ENCODE measurements around the gene ZNRF4.
"Not testable (repeated sequence)": the region's sequence is repeated elsewhere in the genome, so short reads cannot be mapped to it uniquely, and the experiment has no call there.

Gene ZNRF4

DNA sequence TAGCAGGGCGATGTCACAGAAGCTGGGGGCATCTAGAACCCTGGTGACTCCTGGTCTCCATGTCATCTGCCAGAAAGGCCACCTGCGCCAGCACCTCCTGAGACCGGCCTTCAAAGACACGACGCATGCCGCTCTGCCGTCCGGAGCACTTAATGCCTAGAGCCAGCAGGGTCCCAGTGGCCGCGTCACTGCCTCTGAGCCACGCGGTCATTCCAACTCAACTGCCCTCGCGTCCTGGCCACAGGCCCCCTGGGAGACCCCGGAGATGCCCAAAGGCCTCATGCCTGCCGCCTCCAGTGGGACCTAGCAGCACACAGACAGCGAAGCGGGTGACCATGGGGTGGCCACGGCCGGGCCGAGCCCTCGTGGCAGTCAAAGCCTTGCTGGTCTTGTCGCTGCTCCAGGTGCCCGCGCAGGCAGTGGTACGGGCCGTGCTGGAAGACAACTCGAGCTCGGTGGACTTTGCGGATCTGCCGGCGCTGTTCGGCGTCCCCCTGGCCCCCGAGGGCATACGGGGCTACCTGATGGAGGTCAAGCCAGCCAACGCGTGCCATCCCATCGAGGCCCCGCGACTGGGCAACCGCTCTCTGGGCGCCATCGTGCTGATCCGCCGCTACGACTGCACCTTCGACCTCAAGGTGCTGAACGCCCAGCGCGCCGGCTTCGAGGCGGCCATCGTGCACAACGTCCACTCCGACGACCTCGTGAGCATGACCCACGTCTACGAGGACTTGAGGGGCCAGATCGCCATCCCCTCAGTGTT lies at the start of gene ZNRF4:
ZNRF4 (plus strand) TSS at position 51 of the 763 bp plus-strand sequence; CDS start at position 126, 75 bp downstream.
- no peak for DNase-seq

DNA sequence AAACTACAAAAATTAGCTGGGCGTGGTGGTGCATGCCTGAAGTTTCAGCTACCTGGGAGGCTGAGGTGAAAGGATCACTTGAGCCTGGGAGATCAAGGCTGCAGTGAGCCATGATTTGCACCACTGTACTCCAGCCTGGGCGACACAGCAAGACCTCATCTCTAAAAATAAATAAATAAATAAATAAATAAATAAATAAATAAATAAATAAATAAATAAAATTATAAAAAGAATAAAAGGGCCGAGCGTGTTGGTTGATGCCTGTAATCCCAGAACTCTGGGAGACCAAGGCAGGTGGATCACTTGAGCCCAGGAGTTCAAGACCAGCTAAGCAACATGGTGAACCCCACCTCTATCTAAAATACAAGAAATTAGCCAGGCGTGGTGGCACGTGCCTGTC lies 49.0 kb upstream of the ZNRF4 start:
- not testable (repeated sequence) for DNase-seq

- no peak for DNase-seq
These were observed 48.4 kb upstream of the ZNRF4 start for GRCh38 chr19:5406816-5407215.

DNA sequence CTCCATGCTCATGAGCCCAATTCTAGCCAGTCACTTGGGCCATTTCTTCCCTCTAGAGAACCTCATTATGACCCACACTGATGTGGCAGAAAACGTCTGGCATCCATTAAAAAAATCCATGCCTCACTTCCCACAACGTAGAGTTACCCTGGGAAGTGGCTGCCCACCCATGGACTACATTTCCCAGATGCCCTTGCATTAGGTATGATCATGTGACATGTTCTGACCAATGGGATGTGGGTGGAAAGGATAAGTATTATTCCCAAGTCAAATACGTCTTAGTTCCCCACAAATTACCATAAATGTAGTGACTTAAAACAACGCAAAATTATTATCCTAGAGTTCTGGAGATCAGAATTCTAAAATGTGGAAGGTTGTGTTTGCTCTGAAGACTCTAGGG lies 47.9 kb upstream of the ZNRF4 start:
- no peak for DNase-seq

- no peak for DNase-seq
These were observed 37.5 kb upstream of the ZNRF4 start for GRCh38 chr19:5417495-5418436.

DNA sequence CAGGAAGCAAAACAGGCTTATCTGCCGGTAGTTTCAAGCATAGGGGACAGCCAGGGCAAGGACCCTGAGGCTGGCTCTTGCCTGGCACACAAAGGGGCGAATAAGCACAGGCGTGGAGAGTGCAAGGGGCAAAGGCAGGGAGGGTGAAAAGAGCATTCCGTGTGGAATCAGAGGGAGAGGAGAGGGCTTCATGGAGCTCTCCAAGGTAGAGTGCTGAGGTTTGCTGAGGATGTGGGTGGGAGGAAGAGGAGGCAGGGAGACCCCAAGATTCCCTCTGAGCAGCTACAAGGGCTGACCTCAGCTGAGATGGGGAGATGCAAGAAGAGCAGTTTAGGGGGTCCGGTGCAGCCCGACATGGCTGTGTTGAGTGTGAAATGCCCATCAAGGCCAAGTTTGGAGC lies 36.5 kb upstream of the ZNRF4 start:
- DNase-seq, result no peak

DNA sequence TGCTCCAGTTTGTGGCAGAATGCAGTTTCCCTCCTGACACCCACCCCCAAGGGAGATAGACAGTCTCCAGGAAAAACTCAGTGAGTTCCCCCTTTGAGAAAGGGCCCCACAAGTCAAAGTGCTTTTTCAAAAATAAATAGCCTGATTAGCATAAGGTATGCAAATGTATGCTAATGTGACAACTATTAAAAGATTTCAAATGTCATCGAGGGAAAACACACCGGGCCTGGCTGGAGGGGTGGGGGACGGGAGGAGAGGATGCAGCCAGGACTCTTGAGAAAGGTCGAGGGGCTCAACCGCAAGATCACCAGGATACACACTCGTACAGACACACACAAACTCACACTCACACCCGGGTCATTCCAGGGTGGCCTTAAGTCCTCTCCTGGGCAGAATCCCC lies 34.3 kb upstream of the ZNRF4 start:
- DNase-seq, result no peak

DNA sequence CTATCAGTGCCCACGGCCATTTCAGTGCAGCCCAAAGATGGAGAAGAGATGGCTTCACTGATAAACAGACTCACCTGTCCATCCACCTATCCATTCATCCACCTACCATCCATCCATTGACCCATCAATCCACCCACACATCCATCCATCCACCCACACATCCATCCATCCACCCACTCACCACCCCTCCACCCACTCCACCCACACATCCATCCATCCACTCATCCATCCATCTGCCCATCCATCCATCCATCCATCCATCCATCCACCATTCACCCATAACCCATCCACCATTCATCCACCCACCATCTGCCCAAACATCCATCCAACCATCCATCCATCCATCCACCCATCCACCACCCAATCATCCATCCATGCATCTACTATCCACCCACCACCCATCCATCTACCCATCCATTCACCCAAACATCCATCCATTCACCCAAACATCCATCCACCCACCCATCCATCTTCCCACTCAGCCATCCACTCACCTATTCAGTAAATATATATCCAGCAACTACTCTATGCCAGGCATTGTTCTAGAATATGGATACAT lies 31.6 kb upstream of the ZNRF4 start:
- DNase-seq, result no peak

- no peak for DNase-seq
These were observed 30.8 kb upstream of the ZNRF4 start for GRCh38 chr19:5424192-5424973.

- DNase-seq, result no peak
These were observed 30.0 kb upstream of the ZNRF4 start for GRCh38 chr19:5425260-5425659.

DNA sequence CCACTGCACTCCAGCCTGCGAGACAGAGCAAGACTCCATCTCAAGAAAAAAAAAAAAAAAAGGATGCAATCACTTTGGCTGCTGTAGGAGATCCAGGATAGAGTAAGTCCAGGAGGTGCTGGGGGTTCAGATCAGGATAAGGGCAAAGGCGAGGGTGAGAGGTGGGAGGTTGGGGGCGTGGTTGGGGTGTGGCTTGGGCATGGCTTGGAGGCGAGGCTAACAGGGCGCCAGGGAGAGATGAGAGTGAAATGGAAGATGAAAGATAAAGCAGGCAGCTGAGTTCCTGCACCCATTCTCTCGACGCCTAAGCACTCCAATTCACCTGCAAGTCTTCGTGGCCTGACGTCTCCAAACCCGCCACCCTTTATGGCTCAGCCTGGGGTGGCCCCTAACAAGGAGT lies 25.0 kb upstream of the ZNRF4 start:
- DNase-seq, result no peak

GRCh38 chr19:5432687-5433086 lies 22.5 kb upstream of the ZNRF4 start:
- DNase-seq, result no peak

DNA sequence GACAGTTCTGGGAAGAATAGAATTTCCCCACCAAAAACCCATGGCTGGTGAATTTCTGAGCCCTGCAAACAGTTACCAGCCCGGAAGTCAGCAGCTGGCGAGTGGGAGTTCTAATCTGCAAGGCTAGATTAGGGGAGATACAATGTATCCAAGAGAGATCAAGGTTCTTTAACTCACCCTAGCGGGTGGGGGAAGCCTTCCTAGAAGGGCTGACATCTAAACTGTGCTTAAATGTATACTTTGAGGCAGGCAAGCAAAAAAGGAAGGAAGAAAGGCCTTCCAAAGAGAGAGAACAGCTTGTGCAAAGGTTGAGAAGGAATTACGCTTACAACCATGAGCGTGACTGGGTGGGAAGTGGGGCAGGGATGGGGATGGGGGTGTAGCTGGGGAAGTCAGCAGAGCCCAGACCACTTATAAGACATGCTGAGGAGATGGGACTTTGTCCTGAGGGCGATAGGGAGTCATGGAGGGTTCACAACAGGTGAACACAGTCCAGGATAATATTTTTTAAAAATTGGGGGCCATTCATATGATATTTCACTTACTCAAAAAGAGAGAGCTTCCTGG lies 20.8 kb upstream of the ZNRF4 start:
- no peak for DNase-seq

- no peak for DNase-seq
These were observed 20.1 kb upstream of the ZNRF4 start for GRCh38 chr19:5434970-5435641.

- no peak for DNase-seq
These were observed 19.6 kb upstream of the ZNRF4 start for GRCh38 chr19:5435642-5436017.

- DNase-seq, result no peak
These were observed 18.9 kb upstream of the ZNRF4 start for GRCh38 chr19:5436106-5436947.

GRCh38 chr19:5436948-5437306 lies 18.3 kb upstream of the ZNRF4 start:
- no peak for DNase-seq

DNA sequence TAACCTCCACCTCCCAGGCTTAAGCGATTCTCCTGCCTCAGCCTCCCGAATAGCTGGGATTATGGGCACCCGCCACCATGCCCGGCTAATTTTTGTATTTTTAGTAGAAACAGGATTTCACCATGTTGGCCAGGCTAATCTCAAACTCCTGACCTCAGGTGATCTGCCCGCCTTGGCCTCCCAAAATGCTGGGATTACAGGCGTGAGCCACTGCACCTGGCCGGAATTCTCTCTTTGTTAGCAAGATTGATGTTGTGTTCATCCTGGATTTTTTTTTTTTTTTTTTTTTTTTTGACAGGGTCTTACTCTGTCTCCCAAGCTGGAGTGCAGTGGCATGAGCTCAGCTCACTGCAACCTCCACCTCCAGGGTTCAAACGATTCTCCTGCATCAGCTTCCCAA lies 16.5 kb upstream of the ZNRF4 start:
- DNase-seq, result not testable (repeated sequence)

GRCh38 chr19:5439452-5439851 lies 15.8 kb upstream of the ZNRF4 start:
- no peak for DNase-seq

DNA sequence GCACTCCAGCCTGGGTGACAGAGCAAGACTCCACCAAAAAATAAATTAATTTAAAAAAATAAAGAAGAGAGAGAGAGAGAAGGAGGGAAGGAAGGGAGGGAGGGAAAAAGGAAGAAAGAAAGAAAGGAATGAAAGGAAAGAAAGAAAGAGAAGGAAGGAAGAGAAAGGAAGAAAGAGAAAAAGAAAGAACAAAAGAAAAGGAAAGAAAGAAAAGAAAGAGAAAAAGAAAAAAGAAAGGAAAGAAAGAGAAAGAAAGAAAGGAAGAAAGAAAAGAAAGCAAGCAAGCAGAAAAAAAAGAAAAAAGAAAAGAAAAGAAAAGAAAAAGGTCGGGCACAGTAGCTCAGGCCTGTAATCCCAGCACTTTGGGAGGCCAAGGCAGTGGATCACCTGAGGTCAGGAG lies 14.9 kb upstream of the ZNRF4 start:
- no peak for DNase-seq

DNA sequence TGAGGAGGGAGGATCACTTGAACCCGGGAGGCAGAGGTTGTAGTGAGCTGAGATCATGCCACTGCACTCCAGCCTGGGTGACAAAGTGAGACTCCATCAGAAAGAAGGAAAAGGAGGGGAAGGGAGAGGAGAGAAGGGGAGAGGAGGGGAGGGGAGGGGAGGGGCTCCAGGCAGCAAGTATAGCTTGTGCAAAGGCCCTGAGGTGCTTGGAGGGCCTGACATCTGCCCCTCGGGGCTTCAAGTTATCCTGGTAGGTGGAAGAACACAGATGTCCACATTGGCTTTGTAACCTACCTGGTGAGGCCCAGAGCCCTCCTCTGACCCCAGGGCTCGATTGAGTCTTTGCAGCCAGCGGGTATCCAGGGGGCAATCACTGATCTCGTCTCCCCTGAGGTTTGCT lies 11.5 kb upstream of the ZNRF4 start:
- DNase-seq, result no peak
